ES-I3 (cell line): ENCODE measurements around the gene SPDYE18.
"Not testable (repeated sequence)": the region's sequence is repeated elsewhere in the genome, so short reads cannot be mapped to it uniquely, and the experiment has no call there.

Experiments used
- H3K36me3 ChIP-seq: 2 replicates; pipeline ENCODE4 v1.6.1; 2013; ENCODE audit warnings: mild to moderate bottlenecking, low read length, control low read depth, moderate library complexity; ENCODE audit not compliant: insufficient read depth
- H3K4me1 ChIP-seq: 2 replicates; pipeline ENCODE4 v1.6.1; 2013; ENCODE audit warnings: mild to moderate bottlenecking, control low read depth, low read length; ENCODE audit not compliant: insufficient read depth
- H3K9ac ChIP-seq: 2 replicates; pipeline ENCODE4 v1.6.1; 2013; ENCODE audit warnings: low read depth, mild to moderate bottlenecking, low read length, moderate library complexity
- H3K9me3 ChIP-seq: 2 replicates; pipeline ENCODE4 v1.6.1; 2013; ENCODE audit warnings: mild to moderate bottlenecking, low read length, moderate library complexity; ENCODE audit not compliant: control insufficient read depth, insufficient read depth

The SPDYE18 gene

GRCh38 chr7:77063732-77064131 lies 1.4 kb upstream of the SPDYE18 start:
- H3K4me1 ChIP-seq, H3K9ac ChIP-seq, H3K36me3 ChIP-seq, H3K9me3 ChIP-seq: not testable (repeated sequence)

- H3K9ac ChIP-seq, H3K4me1 ChIP-seq, H3K9me3 ChIP-seq, H3K36me3 ChIP-seq: not testable (repeated sequence)
Measured at GRCh38 chr7:77032261-77032660, 30.1 kb downstream of the SPDYE18 start, which contains the start of gene SPDYE17. SPDYE17 (minus strand) TSS chr7:77032361; CDS start chr7:77030570, 1,791 bp downstream.

GRCh38 chr7:77026349-77026748 lies 36.0 kb downstream of the SPDYE18 start:
- H3K4me1 ChIP-seq, H3K9me3 ChIP-seq, H3K36me3 ChIP-seq, H3K9ac ChIP-seq: not testable (repeated sequence)

- not testable (repeated sequence) for H3K36me3 ChIP-seq, H3K9me3 ChIP-seq, H3K9ac ChIP-seq, H3K4me1 ChIP-seq
Measured at GRCh38 chr7:77010074-77010680, 52.2 kb downstream of the SPDYE18 start.

- not testable (repeated sequence) for H3K36me3 ChIP-seq, H3K9ac ChIP-seq, H3K4me1 ChIP-seq, H3K9me3 ChIP-seq
Measured at GRCh38 chr7:77008000-77008399, 54.4 kb downstream of the SPDYE18 start.

GRCh38 chr7:77006127-77007110 lies 55.9 kb downstream of the SPDYE18 start:
- not testable (repeated sequence) for H3K36me3 ChIP-seq, H3K9me3 ChIP-seq, H3K4me1 ChIP-seq, H3K9ac ChIP-seq

GRCh38 chr7:77005461-77006057 lies 56.8 kb downstream of the SPDYE18 start:
- H3K4me1 ChIP-seq = not testable (repeated sequence)

GRCh38 chr7:77004151-77004550 lies 58.2 kb downstream of the SPDYE18 start:
- not testable (repeated sequence) for H3K4me1 ChIP-seq, H3K36me3 ChIP-seq, H3K9me3 ChIP-seq, H3K9ac ChIP-seq

More at GRCh38 chr7:77005461-77006057, 56.8 kb downstream of the SPDYE18 start:
- H3K9ac ChIP-seq, H3K9me3 ChIP-seq, H3K36me3 ChIP-seq: not testable (repeated sequence)

- H3K4me1 ChIP-seq, H3K36me3 ChIP-seq, H3K9ac ChIP-seq, H3K9me3 ChIP-seq: not testable (repeated sequence)
Measured at GRCh38 chr7:77003241-77003640, 59.1 kb downstream of the SPDYE18 start.

- not testable (repeated sequence) for H3K4me1 ChIP-seq, H3K9ac ChIP-seq, H3K9me3 ChIP-seq, H3K36me3 ChIP-seq
Measured at GRCh38 chr7:77002678-77003233, 59.6 kb downstream of the SPDYE18 start.

GRCh38 chr7:77002104-77002503 lies 60.3 kb downstream of the SPDYE18 start:
- H3K9ac ChIP-seq, H3K9me3 ChIP-seq, H3K36me3 ChIP-seq, H3K4me1 ChIP-seq: not testable (repeated sequence)
